Measurements from ENCODE around the gene SRRD. TPM values are rescaled to one million over a fixed set of nuclear protein-coding genes. Genes with fewer than 3 reads are reported as not detected.

SRRD gene
- total and polyA plus RNA-seq, 10 donors: 9.9 to 21.1 (median 17.9) TPM

DNA sequence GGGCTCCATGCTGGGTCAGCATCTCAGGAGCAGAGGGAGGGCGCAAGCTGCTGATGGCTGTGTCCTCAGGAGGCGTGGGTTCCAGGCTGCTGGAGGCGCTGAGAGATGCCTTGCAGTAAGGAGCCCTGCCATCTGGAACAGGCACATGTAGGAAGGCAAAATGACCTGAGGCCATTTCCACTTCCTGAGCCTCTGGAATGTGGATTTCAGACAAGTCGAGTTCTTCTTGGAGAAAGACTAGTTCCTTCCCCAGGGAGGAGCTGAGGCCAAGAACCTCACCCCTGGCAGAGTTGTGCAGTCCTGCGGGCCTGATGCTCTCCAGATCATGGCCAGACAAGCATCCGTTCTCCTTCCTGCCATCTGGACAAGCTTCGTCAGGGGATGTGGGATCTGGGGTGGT lies 19.4 kb upstream of the SRRD start:
- H3K36me3 ChIP-seq: peaks cover 2 to 100% (median 85%) of the 10 kb centered on the region in 6 donors
- TF ChIP-seq, protein P1, sequence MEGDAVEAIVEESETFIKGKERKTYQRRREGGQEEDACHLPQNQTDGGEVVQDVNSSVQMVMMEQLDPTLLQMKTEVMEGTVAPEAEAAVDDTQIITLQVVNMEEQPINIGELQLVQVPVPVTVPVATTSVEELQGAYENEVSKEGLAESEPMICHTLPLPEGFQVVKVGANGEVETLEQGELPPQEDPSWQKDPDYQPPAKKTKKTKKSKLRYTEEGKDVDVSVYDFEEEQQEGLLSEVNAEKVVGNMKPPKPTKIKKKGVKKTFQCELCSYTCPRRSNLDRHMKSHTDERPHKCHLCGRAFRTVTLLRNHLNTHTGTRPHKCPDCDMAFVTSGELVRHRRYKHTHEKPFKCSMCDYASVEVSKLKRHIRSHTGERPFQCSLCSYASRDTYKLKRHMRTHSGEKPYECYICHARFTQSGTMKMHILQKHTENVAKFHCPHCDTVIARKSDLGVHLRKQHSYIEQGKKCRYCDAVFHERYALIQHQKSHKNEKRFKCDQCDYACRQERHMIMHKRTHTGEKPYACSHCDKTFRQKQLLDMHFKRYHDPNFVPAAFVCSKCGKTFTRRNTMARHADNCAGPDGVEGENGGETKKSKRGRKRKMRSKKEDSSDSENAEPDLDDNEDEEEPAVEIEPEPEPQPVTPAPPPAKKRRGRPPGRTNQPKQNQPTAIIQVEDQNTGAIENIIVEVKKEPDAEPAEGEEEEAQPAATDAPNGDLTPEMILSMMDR (IDR thresholded peaks at IDR 0.05 in 8 of 11, conservative IDR thresholded peaks at IDR 0.05 in 3 of 11): no peak
- TF ChIP-seq POLR2A (IDR thresholded peaks at IDR 0.05) (no peak), POLR2AphosphoS5 (IDR thresholded peaks at IDR 0.05) (no peak)
- no peak overlapping the region for H3K27ac ChIP-seq
- peaks cover 0 to 17% (median 3%) of the 10 kb centered on the region in 6 donors for H3K4me1 ChIP-seq
- 72 to 92% (median 84%) methylated on average over 5 to 7 of the region's 7 CpGs for WGBS, 5 donors
- H3K4me3 ChIP-seq: no peak overlapping the region
- H3K27me3 ChIP-seq (replicated peaks in 1 of 7): no peaks in the 10 kb centered on the region
- intact Hi-C loops (cut with DNase I; ENCODE audit: low total_unique reads): loop anchor here (10.0 kb wide), 1 partner anchor 70 kb away; no protein-coding TSS in a partner anchor
- H3K9me3 ChIP-seq: no peaks in the 10 kb centered on the region
- no peak for DNase-seq

DNA sequence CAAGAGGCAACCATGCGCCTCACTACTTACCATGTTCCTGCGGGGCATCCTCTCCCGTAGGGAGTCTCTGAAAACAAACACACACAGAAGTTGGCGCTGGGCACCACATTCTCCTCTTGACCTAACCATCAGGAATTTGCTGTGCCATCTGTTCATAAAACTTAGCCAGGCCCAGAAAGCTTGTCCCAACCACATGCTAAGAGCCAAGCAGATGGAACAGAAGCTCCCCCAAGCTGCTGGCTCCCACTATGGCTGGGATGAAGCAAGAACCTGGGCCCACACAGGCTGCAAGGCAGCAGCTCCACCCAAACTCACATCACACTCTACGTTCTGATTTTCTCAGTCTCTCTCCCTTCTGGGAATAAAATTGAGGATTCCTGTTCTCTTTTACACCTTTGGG lies 17.5 kb upstream of the SRRD start:
- Histone ChIP-seq H3K4me3 (no peak overlapping the region), H3K4me1 (peaks cover 0 to 17% (median 3%) of the 10 kb centered on the region in 6 donors), H3K27ac (no peak overlapping the region), H3K36me3 (peaks cover 2 to 100% (median 91%) of the 10 kb centered on the region in 6 donors), H3K27me3 (replicated peaks in 1 of 7) (no peaks in the 10 kb centered on the region), H3K9me3 (no peaks in the 10 kb centered on the region)
- TF ChIP-seq POLR2AphosphoS5 (IDR thresholded peaks at IDR 0.05) (no peak), POLR2A (IDR thresholded peaks at IDR 0.05) (no peak)
- TF ChIP-seq, protein P1 (IDR thresholded peaks at IDR 0.05 in 8 of 11, conservative IDR thresholded peaks at IDR 0.05 in 3 of 11): no peak
- 88 to 97% (median 95%) methylated on average over 5 of the region's 5 CpGs for WGBS, 5 donors
- intact Hi-C loops (cut with DNase I; ENCODE audit: low total_unique reads): loop anchor here (10.0 kb wide), 1 partner anchor 71 kb away; no protein-coding TSS in a partner anchor
- no peak for DNase-seq

DNA sequence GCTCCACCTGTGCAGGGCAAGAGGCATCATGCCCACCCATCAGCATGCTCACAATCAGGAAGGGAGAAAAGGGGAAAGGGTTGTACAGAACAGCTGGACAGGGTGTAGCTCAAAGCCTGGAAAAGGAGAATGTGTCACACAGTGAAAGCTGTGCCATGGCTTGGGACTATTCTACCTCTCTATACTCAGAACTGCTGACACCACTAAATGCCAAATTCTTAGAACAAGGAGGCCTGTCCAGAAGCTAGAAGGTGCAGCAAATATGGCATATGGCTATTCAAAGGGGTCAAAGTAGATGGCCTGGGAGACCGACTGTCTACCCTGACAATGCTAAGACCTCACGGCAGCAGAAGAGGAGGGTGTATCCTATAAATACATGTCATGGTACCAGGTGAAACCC lies 12.9 kb upstream of the SRRD start:
- H3K9me3 ChIP-seq: no peaks in the 10 kb centered on the region
- TF ChIP-seq POLR2AphosphoS5 (IDR thresholded peaks at IDR 0.05): no peak
- no peak for TF ChIP-seq POLR2A (IDR thresholded peaks at IDR 0.05)
- TF ChIP-seq, protein P1 (IDR thresholded peaks at IDR 0.05 in 8 of 11, conservative IDR thresholded peaks at IDR 0.05 in 3 of 11): no peak
- intact Hi-C loops (cut with DNase I; ENCODE audit: low total_unique reads): no loop called here
- H3K36me3 ChIP-seq: peaks cover 7 to 100% (median 93%) of the 10 kb centered on the region in 6 donors
- H3K27me3 ChIP-seq (replicated peaks in 1 of 7): no peaks in the 10 kb centered on the region
- peaks cover 0 to 18% (median 0%) of the 10 kb centered on the region in 6 donors for H3K4me1 ChIP-seq
- no peak overlapping the region for H3K27ac ChIP-seq
- DNase-seq: no peak
- WGBS, 5 donors: 88 to 100% (median 95%) methylated on average over 2 of the region's 2 CpGs
- H3K4me3 ChIP-seq: no peak overlapping the region

DNA sequence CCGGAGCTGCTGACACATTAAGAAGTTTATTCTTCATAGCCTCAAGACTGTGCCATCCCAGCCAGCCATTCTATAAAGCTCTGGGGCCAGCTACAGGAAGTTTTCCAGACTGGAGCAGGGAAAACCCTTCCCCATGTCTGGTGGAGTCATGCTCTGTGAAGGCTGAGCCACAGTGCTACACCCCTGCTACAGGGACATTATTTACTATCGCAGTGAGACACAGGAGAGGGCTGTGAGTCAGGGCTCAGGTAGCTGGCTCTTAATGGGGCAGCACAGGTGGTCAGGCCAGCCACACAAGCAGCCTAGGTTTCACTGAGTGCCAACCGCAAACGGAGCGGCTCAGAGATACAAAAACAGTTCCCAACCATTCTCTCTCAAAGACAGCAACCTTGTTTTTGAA lies 12.2 kb upstream of the SRRD start:
- Histone ChIP-seq H3K4me1 (peaks cover 0 to 25% (median 2%) of the 10 kb centered on the region in 6 donors), H3K36me3 (peaks cover 7 to 100% (median 92%) of the 10 kb centered on the region in 6 donors), H3K9me3 (no peaks in the 10 kb centered on the region), H3K27ac (no peak overlapping the region), H3K4me3 (no peak overlapping the region), H3K27me3 (replicated peaks in 1 of 7) (no peaks in the 10 kb centered on the region)
- 88 to 100% (median 92%) methylated on average over 5 of the region's 5 CpGs for WGBS, 5 donors
- no peak for DNase-seq
- intact Hi-C loops (cut with DNase I; ENCODE audit: low total_unique reads): no loop called here
- TF ChIP-seq POLR2AphosphoS5 (IDR thresholded peaks at IDR 0.05) (no peak), POLR2A (IDR thresholded peaks at IDR 0.05) (no peak)

Data from spleen (tissue), 11 donors.